ENCODE data around the gene C1QTNF12.

C1QTNF12 gene

GRCh38 chr1:1285102-1285571, 38.6 kb upstream of the C1QTNF12 start:
- H3K27ac ChIP-seq, result no peak overlapping the region
- no peak for TF ChIP-seq CTCF (conservative IDR thresholded peaks at IDR 0.05)

GRCh38 chr1:1284221-1285101, 37.9 kb upstream of the C1QTNF12 start:
- H3K27ac ChIP-seq, result no peak overlapping the region
- no peak for TF ChIP-seq CTCF (conservative IDR thresholded peaks at IDR 0.05)

GRCh38 chr1:1283821-1284220, 37.3 kb upstream of the C1QTNF12 start:
- no peak for TF ChIP-seq CTCF (conservative IDR thresholded peaks at IDR 0.05)
- H3K27ac ChIP-seq, result no peak overlapping the region

GRCh38 chr1:1282998-1283397, 36.5 kb upstream of the C1QTNF12 start:
- no peak overlapping the region for H3K27ac ChIP-seq
- TF ChIP-seq CTCF (conservative IDR thresholded peaks at IDR 0.05), result no peak

GRCh38 chr1:1281533-1282321, 35.2 kb upstream of the C1QTNF12 start:
- H3K27ac ChIP-seq, result peak overlapping the region; percentile 67
- TF ChIP-seq CTCF (conservative IDR thresholded peaks at IDR 0.05), result no peak

- peak overlapping the region; percentile 67 for H3K27ac ChIP-seq
- no peak for TF ChIP-seq CTCF (conservative IDR thresholded peaks at IDR 0.05)
These were observed 34.4 kb upstream of the C1QTNF12 start for GRCh38 chr1:1280782-1281481.

- TF ChIP-seq CTCF (conservative IDR thresholded peaks at IDR 0.05), result no peak
- H3K27ac ChIP-seq, result no peak overlapping the region
These were observed 32.5 kb upstream of the C1QTNF12 start for GRCh38 chr1:1279028-1279427.
